NB4 (cell line): ENCODE measurements around the gene EGLN3.

Source experiments
- DNase-seq: peaks from one replicate; pipeline ENCODE4 v3.0.0; 2010; ENCODE audit warnings: low read depth
- H3K4me3 ChIP-seq: one replicate; pipeline ENCODE4 v1.5.1; 2011; ENCODE audit warnings: mild to moderate bottlenecking, low read depth, low read length, moderate library complexity
- MAX ChIP-seq: IDR thresholded peaks from 2 replicates; pipeline ENCODE4 v1.6.1; 2011; ENCODE audit warnings: low read depth, low read length
- MYC ChIP-seq: IDR thresholded peaks from 2 replicates; pipeline ENCODE4 v1.6.1; 2011; ENCODE audit warnings: low read depth, low read length
- POLR2A ChIP-seq: IDR thresholded peaks from 2 replicates; pipeline ENCODE4 v1.6.1; 2011; ENCODE audit warnings: mild to moderate bottlenecking; ENCODE audit not compliant: insufficient read length; ENCODE audit errors: extremely low read depth
- TF ChIP-seq, protein P1 (sequence below): IDR thresholded peaks from one replicate; pipeline ENCODE4 v1.5.1; 2012; ENCODE audit warnings: low read depth, low read length

Gene EGLN3

GRCh38 chr14:33897382-33897781, 53.5 kb downstream of the EGLN3 start:
- TF ChIP-seq, protein P1, sequence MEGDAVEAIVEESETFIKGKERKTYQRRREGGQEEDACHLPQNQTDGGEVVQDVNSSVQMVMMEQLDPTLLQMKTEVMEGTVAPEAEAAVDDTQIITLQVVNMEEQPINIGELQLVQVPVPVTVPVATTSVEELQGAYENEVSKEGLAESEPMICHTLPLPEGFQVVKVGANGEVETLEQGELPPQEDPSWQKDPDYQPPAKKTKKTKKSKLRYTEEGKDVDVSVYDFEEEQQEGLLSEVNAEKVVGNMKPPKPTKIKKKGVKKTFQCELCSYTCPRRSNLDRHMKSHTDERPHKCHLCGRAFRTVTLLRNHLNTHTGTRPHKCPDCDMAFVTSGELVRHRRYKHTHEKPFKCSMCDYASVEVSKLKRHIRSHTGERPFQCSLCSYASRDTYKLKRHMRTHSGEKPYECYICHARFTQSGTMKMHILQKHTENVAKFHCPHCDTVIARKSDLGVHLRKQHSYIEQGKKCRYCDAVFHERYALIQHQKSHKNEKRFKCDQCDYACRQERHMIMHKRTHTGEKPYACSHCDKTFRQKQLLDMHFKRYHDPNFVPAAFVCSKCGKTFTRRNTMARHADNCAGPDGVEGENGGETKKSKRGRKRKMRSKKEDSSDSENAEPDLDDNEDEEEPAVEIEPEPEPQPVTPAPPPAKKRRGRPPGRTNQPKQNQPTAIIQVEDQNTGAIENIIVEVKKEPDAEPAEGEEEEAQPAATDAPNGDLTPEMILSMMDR, result no peak
- TF ChIP-seq POLR2A (no peak), MYC (no peak), MAX (no peak)
- no peak overlapping the region for H3K4me3 ChIP-seq
- DNase-seq, result no peak

DNA sequence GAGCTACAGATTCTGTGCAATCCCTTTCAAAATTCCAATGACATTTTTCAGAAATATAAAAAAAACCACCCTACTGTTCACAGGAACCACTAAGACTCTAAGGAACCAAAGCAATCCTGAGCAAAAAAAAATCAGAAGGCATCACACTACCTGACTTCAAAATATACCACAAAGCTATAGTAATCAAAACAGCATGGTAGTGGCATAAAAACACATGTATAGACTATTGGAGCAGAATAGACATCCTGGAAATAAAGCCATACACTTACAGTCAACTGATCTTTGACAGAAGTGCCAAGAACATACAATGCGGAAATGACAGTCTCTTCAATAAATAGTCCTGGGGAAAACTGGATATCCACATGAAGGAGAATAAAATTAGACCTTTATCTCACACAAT, 56.5 kb downstream of the EGLN3 start:
- no peak overlapping the region for H3K4me3 ChIP-seq
- DNase-seq, result no peak
- TF ChIP-seq POLR2A, result no peak
- no peak for TF ChIP-seq MYC
- TF ChIP-seq, protein P1, result no peak
- no peak for TF ChIP-seq MAX

DNA sequence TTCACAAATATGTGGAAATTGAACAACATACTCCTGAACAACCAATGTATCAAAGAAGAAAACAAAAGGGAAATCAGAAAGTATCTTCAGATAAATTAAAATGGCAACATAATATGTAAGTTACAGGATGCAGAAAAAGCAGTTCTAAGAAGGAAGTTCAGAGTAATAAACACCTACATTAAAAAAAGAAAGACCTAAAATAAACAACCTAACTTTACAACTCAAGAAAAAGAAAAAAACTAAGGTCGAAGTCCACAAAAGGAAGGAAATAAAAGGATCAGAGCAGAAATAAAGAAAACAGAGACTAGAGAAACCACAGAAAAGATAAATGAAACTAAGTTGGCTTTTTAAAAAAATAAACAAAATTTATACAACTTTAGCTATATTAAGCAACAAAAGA, 59.2 kb downstream of the EGLN3 start:
- no peak for DNase-seq
- TF ChIP-seq MAX (no peak), POLR2A (no peak), MYC (no peak)
- TF ChIP-seq, protein P1, result no peak
- no peak overlapping the region for H3K4me3 ChIP-seq

GRCh38 chr14:33884916-33885315, 66.0 kb downstream of the EGLN3 start:
- no peak for DNase-seq
- H3K4me3 ChIP-seq, result no peak overlapping the region
- TF ChIP-seq, protein P1, result no peak

DNA sequence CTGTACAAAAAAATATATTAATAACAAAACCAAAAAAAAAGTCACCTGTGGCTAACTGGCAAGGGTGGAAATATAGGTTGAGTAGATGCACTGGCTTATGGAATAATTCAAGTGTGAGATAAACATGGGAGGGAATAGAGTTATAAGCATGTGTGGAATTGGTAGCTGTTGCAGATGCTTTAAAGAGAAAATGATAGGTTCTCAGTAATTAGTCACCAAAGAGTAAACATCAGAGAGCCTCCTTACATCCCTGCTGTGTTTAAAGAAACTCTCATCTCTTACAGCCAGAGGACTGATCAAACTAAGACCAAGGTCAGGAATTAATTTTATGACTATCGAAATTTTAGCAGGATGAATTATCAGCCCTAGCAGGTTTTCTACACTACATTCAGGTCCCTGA, 70.5 kb downstream of the EGLN3 start:
- TF ChIP-seq, protein P1, result no peak
- no peak for TF ChIP-seq POLR2A
- no peak for TF ChIP-seq MYC
- TF ChIP-seq MAX, result no peak
- H3K4me3 ChIP-seq, result no peak overlapping the region
- DNase-seq, result no peak

- no peak for DNase-seq
- H3K4me3 ChIP-seq, result no peak overlapping the region
- TF ChIP-seq MAX, result no peak
- TF ChIP-seq, protein P1, result no peak
- no peak for TF ChIP-seq POLR2A
Observed at GRCh38 chr14:33879684-33880286, 71.1 kb downstream of the EGLN3 start.
